ENCODE measurements around the gene C1QB.
"Not testable (repeated sequence)": the region's sequence is repeated elsewhere in the genome, so short reads cannot be mapped to it uniquely, and the experiment has no call there.

Gene C1QB

GRCh38 chr1:22666412-22666811, 13.4 kb downstream of the C1QB start:
- no peak for DNase-seq

GRCh38 chr1:22668840-22669239, 15.8 kb downstream of the C1QB start:
- DNase-seq = not testable (repeated sequence)

DNA sequence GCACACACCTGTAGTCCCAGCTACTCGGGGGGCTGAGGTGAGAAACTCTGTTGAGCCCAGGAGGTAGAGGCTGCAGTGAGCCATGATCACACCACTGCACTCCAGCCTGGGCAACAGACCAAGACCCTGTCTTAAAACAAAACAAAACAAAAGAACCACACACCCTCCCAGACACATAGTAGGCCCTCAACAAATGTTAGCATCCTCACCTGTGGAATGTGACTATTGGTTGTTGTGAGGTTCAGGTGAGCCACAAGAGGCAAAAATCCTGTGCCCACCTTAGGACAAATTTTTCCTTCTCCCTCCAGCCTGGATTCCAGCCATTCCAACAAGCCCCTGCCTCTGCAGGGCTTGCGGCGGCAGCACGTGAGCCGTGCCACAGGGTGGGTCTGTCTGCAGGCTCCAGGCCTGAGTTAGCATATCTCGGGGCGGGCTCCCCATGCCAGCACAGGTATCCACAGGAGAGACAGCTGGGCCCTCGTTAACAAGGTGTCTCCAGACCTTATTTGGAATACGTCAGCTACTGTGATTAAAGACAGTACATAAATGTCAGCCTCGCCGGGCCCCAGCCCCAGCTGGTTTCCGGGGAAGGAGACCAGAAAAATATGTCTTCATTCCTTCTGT, 17.4 kb downstream of the C1QB start:
- no peak for DNase-seq

- DNase-seq = no peak
Measured at GRCh38 chr1:22671999-22672398, 19.0 kb downstream of the C1QB start.

DNA sequence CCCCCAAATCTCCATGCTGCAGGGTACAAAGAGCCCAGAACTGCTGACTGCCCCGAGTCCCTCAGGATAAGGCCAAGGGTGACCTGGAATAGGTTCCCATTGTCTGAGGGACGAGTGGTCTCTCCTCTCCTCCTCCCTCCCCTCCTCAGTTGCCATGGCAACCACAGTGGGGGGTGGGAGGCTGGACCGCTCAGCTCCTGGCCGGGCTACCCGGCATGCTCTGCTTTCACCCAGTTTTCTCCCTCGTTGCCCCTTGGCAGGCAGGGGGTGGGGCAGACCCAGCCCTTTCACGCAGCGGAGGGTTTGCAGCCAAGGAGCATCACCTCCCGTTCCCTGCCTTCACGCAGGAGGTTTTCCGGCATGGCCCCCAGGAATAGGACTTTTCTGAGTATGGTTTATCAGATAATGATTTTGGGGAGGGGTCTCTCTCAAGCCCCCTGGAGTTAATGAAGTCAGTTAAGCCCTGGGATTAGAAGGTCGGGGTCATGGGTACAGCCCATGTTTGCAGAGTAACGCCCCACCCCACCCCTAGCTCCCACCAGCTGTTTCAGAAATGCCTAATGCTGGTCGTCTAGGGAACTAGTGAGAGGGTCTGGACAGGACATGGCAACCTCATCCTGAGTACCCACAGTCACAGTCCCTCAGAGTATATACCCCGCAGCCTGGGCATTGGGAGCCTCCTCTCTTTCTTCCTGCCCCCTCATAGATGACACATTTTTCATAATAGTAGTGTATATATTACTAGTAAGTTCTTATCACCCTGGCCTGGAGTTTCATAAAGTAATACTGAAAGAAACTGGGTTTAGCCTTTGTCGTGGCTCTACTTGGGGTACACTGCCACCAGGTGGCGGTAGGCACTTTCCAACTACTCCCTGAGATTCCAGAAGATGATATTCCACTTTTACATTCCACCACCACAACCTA, 20.7 kb downstream of the C1QB start:
- DNase-seq = peak; percentile 53

DNA sequence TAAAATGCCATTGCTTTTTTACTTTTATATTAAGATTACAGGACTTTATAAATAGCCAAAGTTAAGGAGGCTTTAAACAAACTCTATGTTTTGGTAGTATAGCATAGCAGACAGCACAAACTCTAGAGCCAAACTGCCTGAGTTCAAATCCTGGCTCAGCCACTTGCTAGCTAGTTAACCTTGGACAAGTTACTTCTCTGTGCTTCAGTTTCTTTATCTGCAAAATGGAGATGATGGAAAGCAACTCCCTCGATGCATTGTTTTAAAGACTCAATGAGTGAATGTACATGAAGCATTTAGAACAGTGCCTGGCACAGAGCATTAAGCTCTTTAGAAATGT, 21.3 kb downstream of the C1QB start:
- no peak for DNase-seq

DNA sequence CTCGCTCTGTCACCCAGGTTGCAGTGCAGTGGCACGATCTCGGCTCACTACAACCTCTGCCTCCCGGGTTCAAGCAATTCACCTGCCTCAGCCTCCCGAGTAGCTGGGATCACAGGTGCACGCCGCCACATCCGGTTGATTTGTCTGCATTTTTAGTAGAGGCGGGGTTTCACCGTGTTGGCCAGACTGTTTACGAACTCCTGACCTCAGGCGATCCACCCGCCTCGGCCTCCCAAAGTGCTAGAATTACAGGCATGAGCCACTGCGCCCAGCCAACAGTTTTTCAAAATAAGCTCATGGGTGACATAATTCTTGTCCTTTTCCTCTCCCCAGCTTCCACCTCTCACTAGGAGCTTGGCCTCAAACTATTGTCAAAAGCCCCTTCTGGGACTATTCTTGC, 23.1 kb downstream of the C1QB start:
- not testable (repeated sequence) for DNase-seq

DNA sequence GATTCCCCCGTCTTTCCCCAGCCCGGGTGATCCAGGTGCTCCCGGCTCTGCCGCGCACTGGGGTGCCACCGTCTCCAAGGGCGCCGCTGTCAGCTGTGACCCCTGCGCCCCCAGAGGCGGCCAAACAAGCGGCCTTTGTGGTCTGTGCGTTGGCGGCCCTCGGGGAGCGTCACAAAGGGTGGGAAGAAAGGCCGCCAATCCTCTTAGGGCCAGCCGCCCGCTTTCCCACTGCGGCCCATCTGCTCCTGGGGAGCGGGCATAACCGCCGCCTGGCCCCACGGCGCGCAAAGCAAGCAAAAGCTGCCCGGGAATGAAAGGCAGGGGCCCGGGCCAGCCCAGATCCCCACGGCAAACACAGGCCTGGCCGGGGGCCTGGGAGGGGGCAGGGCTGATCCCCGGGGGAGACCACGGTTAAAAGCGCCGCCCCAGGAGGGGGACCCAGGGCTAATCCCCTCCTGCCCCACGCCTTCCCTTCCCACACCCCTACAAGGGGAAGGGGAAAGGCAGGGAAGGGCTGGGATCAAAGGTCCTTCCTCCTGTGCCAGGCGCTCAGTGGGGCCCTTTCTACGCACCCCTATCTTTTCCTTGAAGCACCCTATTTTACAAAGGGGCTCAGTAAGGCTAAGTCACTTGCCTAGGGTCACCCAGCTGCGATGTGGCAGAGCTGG, 24.0 kb downstream of the C1QB start:
- DNase-seq = no peak

DNA sequence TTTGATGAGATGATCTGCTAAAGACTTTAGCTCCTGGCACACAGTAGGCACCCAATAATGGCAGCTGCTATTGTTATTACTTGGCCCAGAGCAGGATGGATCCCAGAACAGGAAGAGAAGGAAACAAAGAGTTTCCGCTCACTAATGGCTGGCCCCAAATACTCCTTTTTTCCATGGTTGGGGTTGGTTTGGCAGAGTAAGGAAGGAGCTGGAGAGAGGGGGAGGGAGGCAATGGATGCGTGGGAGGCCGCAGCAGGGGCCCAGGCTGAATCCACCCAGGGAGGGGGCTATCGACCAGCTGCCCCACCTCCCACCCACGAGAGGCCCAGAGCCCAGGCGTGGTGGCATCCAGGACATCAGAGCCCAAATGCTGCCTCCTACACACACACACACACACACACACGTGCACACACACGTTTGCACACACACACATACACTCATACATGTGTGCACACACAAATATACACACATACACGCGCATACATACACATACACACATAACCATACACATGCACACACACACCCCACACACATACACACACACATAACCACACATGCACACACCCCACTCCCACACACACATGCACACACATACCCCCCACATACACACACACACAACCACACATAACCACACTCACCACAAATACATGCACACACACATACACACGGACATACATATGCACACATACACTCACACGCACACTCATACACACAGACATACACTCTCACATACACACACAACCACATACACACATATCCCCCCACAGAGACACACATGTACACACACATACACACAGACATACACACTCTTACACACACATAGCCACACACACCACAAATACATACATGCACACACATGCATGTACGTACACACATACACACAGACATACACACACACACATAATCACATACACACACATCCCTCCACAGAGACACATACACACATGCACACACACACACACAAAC, 25.2 kb downstream of the C1QB start:
- no peak for DNase-seq

DNA sequence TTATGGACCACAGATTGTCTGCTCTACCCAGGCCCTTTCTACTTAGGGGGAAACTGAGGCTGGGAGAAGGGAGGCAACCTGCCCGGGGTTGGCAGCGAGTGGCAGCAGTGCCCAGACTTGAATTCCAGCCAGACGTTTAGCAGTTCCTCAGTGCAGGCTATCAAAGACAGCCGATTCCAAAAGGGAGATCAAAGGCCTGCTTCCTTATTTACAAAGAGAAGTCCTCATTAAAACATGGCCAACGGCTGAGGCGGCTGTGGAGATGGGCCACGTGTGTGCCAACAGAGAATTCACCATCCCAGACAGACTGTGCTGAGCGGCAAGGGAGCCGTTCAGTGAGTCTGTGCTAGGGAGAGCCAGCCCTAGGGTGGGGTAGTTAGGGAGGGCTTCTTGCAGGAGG, 27.7 kb downstream of the C1QB start:
- DNase-seq = no peak

DNA sequence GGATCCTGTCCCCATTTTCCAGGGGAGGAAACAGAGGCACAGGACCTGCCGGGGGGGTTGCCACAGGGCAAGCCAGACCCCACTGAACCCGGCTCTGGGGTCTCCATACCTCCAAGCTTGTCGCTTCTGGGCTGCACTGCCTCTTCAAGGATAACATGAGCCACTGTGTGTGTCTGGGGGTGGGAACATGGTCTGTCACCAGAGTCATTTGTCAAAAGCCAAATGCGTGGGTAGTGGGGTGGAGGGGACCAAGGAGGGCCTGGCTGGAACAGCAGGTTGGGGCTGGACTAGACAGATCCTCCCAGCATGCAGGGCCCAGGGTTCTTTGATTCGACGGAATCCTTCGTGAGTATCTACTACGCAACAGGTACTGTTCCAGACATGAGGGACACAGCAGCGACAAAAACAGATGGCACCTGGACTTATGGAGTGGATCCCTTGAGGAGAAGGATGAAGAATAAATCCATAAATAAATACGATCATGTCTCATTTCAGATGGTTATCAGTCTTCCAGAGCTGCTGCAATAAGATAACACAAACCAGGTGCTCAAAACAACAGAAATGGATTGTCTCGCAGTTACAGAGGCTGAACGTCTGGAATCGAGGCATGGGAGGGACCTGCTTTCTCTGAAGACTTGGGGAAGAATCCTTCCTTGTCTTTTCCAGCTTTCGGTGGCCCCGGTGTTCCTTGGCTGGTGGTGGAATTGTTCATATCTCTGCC, 28.7 kb downstream of the C1QB start:
- no peak for DNase-seq

DNA sequence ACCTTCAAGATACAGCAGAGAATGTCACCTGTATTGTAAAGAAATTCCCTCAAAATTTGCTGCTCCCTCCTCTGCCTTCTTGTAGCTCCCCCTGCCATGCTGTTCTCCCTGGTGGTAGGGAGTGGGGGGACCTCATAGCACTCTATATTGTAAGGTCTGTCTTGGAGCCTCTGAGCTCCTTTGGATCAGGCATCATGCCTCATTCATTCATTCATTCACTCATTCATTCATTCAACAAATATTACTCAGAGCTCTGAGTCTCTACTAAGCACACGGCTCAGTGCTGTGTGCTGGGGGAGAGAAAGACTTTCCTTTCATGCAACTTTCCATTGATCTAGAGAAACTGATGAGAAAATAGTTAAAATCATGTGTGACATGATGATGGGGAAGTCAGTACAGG, 30.5 kb downstream of the C1QB start:
- DNase-seq = no peak

- no peak for DNase-seq
Measured at GRCh38 chr1:22685591-22686059, 32.6 kb downstream of the C1QB start.

- DNase-seq = no peak
Measured at GRCh38 chr1:22687191-22687590, 34.2 kb downstream of the C1QB start.

DNA sequence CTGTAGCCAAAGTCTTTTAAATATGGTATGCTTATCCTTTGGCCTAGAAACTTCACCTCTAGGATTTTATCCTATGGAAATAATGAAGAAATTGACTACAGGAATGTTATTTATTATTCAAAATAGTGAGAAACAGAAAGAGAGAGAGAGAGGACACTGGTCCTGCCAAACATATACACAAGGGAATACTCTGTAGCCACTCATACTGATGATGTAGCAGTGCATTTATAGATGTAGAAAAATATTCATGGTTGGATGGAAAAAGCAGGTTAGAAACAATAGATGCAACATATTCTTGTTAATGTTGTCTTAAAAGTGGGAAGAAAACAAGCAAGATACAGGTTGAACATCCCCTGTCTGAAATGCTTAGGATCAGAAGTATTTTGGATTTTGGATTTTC, 35.4 kb downstream of the C1QB start:
- DNase-seq = no peak

GRCh38 chr1:22689505-22689904, 36.5 kb downstream of the C1QB start:
- DNase-seq = peak; percentile 68

DNA sequence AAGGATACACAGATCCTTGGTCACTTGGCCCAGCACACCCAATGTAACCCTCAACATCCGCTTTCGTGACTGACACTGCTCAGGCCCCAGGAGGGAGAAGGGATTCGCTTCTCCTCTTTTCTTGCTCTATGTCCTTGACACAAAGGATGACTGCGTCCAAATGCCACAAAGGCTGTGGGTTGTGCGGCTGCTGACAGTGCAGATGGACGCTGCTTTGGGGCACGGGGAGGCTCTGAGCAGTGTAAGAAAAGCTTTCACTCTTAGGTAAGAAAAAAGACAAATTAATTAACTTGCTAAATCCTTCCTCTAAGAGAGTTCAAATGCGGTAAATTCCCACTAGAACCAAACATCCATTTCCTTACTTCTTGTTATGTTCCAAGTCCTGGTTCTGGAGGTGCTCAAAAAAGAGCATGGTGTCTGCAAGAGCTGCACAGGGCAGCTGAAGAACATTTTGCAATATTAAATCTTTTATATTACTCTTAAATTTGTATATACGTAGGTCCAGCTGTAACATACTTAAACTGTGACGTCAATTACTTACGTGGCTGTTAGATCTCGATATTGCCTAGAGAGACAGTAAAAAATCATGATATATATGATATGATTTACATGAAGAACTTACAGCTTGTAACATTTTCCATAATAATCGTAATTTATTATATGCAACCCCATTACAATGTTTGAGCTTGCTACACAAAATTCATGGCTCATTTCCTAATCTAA, 38.2 kb downstream of the C1QB start:
- no peak for DNase-seq

- no peak for DNase-seq
Measured at GRCh38 chr1:22694172-22694571, 41.1 kb downstream of the C1QB start.

- no peak for DNase-seq
Measured at GRCh38 chr1:22696610-22697009, 43.6 kb downstream of the C1QB start.

DNA sequence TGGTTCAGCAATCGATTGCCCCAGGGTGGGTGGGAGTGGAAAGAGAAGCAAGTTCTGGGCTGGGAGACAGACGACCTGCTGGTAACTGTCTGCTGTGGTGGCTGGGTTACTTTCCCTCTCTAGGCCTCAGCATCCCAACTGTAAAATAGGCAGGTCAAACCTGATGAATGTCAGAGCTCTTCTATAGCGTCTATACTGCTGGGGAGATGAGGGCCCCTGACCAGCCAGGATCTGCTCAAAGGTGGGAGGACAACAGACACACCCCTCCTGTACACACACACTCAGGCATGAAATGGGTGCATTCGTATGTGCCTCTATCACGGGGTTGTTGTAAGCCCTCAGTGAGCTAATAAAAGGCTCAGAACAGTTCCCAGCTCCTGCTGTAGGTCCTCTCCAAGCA, 44.9 kb downstream of the C1QB start:
- DNase-seq = no peak

All from fibroblast of skin of back (primary cell).